Osteoblast (primary cell): ENCODE results near the gene CEND1. TPM values are rescaled to one million over a fixed set of nuclear protein-coding genes. Genes with fewer than 3 reads are reported as not detected.

Experiments
- DNase-seq: peaks from one replicate; pipeline ENCODE4 v3.0.0; 2011; ENCODE audit warnings: low spot score, mixed read lengths; ENCODE audit not compliant: insufficient read length; ENCODE audit errors: missing footprints
- H2AFZ ChIP-seq: 2 replicates; pipeline ENCODE4 v1.6.0; 2011; ENCODE audit warnings: mild to moderate bottlenecking, low read length
- H3K27ac ChIP-seq: 2 replicates; pipeline ENCODE4 v1.5.1; 2011; ENCODE audit warnings: mild to moderate bottlenecking, low read depth, low read length, moderate library complexity
- H3K27me3 ChIP-seq: 2 replicates; pipeline ENCODE4 v1.6.0; 2012; ENCODE audit warnings: mild to moderate bottlenecking, control low read depth, inconsistent platforms, low read length, moderate library complexity; ENCODE audit not compliant: insufficient read depth
- H3K36me3 ChIP-seq: 2 replicates; pipeline ENCODE4 v1.5.1; 2011; ENCODE audit warnings: mild to moderate bottlenecking, low read length, control low read depth, moderate library complexity; ENCODE audit not compliant: insufficient read depth
- H3K4me1 ChIP-seq: 2 replicates; pipeline ENCODE4 v1.5.1; 2011; ENCODE audit warnings: mild to moderate bottlenecking, low read length, control low read depth, moderate library complexity; ENCODE audit not compliant: insufficient read depth
- H3K4me2 ChIP-seq: 2 replicates; pipeline ENCODE4 v1.6.0; 2011; ENCODE audit warnings: mild to moderate bottlenecking, low read length; ENCODE audit not compliant: insufficient read depth
- H3K4me3 ChIP-seq: fragments of 200-600 bp; sonication (generic); 3 replicates; pipeline ENCODE4 v1.5.1; 2012; ENCODE audit warnings: mild to moderate bottlenecking, low read length, inconsistent platforms; ENCODE audit not compliant: insufficient read depth
- H3K79me2 ChIP-seq: 2 replicates; pipeline ENCODE4 v1.6.0; 2012; ENCODE audit warnings: mild to moderate bottlenecking, low read length, control low read depth, inconsistent platforms; ENCODE audit not compliant: insufficient read depth
- H3K9me3 ChIP-seq: 2 replicates; pipeline ENCODE4 v1.5.1; 2011; ENCODE audit warnings: low read depth, low read length, control low read depth
- H4K20me1 ChIP-seq: 2 replicates; pipeline ENCODE4 v1.6.0; 2012; ENCODE audit warnings: mild to moderate bottlenecking, low read length, control low read depth; ENCODE audit not compliant: insufficient read depth
- total RNA-seq: library from RNA; depleted of rRNA; stranded (reverse); fragments of >200 nt; gene quantifications from 2 replicates; pipeline ENCODE4 v1.2.3, GENCODE V29; 2012
- TF ChIP-seq, protein P1 (sequence below): IDR thresholded peaks from 2 replicates; pipeline ENCODE4 v1.5.1; 2011; ENCODE audit warnings: mild to moderate bottlenecking, low read depth, low read length, moderate library complexity; ENCODE audit errors: extremely low read depth

Gene CEND1
- total RNA-seq, 1 donor, result not detected

DNA sequence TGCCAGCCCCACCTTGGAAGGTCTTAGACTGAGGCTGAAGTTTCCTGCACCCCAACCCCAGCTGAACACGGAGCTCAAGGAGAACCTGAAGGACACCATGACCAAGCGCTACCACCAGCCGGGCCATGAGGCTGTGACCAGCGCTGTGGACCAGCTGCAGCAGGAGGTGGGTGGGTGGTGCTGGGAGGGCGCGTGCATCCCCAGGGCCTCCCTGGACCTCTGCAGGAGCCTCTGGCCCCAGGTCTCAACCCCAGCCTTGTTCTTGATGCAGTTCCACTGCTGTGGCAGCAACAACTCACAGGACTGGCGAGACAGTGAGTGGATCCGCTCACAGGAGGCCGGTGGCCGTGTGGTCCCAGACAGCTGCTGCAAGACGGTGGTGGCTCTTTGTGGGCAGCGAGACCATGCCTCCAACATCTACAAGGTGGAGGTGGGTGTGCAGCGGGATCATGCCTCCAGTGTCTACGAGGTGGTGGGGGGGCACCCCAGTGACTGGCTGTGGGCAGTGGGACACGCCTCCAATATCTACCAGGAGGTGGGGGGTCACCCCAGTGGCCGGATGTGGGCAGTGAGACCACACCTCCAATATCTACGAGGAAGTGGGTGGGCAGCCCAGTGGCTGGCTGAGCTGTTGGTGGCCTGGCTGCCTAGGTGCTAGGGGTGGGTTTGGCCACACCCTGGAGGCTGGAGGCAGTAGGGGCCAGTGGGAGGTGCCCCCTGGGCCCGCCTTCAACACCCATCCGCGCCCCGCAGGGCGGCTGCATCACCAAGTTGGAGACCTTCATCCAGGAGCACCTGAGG is 47.5 kb upstream of the CEND1 start:
- Histone ChIP-seq H3K27ac (no peak overlapping the region), H3K4me3 (no peak overlapping the region), H3K9me3 (no peaks in the 10 kb centered on the region), H4K20me1 (peaks cover 61% of the 10 kb centered on the region), H3K36me3 (peaks cover 51% of the 10 kb centered on the region), H3K79me2 (peaks cover 80% of the 10 kb centered on the region), H2AFZ (no peak overlapping the region), H3K27me3 (no peaks in the 10 kb centered on the region), H3K4me1 (peaks cover 26% of the 10 kb centered on the region), H3K4me2 (no peak overlapping the region)
- TF ChIP-seq, protein P1, sequence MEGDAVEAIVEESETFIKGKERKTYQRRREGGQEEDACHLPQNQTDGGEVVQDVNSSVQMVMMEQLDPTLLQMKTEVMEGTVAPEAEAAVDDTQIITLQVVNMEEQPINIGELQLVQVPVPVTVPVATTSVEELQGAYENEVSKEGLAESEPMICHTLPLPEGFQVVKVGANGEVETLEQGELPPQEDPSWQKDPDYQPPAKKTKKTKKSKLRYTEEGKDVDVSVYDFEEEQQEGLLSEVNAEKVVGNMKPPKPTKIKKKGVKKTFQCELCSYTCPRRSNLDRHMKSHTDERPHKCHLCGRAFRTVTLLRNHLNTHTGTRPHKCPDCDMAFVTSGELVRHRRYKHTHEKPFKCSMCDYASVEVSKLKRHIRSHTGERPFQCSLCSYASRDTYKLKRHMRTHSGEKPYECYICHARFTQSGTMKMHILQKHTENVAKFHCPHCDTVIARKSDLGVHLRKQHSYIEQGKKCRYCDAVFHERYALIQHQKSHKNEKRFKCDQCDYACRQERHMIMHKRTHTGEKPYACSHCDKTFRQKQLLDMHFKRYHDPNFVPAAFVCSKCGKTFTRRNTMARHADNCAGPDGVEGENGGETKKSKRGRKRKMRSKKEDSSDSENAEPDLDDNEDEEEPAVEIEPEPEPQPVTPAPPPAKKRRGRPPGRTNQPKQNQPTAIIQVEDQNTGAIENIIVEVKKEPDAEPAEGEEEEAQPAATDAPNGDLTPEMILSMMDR, result no peak
- no peak for DNase-seq

DNA sequence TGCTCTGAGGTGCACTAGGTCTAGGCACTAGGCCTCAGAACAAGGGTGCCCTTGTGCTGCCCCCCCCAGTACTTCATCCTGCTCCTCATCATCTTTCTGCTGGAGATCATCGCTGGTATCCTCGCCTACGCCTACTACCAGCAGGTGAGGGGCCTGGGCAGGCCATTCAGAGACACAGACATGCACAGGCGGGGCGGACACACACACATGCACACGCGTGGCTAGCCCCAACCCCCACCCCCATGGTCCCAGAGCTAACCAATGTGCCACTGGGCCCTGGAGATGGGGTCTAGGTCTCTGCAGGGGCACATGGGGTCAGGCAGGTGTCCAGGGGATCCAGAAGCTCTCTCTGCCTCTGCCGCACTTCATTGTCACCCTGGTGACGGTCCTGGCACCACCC is 46.8 kb upstream of the CEND1 start:
- no peak for DNase-seq
- H3K79me2 ChIP-seq, result peaks cover 74% of the 10 kb centered on the region

DNA sequence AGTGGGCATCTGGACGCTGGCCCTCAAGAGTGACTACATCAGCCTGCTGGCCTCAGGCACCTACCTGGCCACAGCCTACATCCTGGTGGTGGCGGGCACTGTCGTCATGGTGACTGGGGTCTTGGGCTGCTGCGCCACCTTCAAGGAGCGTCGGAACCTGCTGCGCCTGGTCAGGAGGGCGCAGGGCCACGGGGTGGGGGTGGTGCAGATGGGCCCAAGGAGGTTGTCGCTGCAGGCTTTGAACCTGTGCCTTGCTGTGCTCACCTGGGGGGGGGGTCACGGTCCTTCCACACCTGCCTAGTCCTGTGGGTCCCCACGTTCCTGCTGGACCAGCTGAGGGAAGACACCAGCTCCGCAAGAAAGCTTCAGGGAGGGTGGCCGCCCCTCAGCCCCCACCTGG is 46.4 kb upstream of the CEND1 start:
- peaks cover 69% of the 10 kb centered on the region for H3K79me2 ChIP-seq
- no peak overlapping the region for H3K4me3 ChIP-seq
- no peak for DNase-seq
- H4K20me1 ChIP-seq, result peaks cover 58% of the 10 kb centered on the region
- H3K27me3 ChIP-seq, result no peaks in the 10 kb centered on the region
- H2AFZ ChIP-seq, result no peak overlapping the region
- H3K4me2 ChIP-seq, result no peak overlapping the region
- H3K27ac ChIP-seq, result no peak overlapping the region
- H3K4me1 ChIP-seq, result peaks cover 37% of the 10 kb centered on the region
- TF ChIP-seq, protein P1, result no peak
- H3K9me3 ChIP-seq, result no peaks in the 10 kb centered on the region
- H3K36me3 ChIP-seq, result peaks cover 50% of the 10 kb centered on the region

More for the DNA sequence above, 46.8 kb upstream of the CEND1 start:
- Histone ChIP-seq H3K4me1 (peaks cover 33% of the 10 kb centered on the region), H4K20me1 (peaks cover 58% of the 10 kb centered on the region), H2AFZ (no peak overlapping the region), H3K27me3 (no peaks in the 10 kb centered on the region), H3K4me2 (no peak overlapping the region), H3K4me3 (no peak overlapping the region), H3K27ac (no peak overlapping the region), H3K9me3 (no peaks in the 10 kb centered on the region), H3K36me3 (peaks cover 51% of the 10 kb centered on the region)
- TF ChIP-seq, protein P1, result no peak
